Coronary artery (tissue), 2 donors: ENCODE measurements around the gene DOCK3.
"Not testable (repeated sequence)": the region's sequence is repeated elsewhere in the genome, so short reads cannot be mapped to it uniquely, and the experiment has no call there.

Source experiments
- DNase-seq: peaks from one replicate; pipeline ENCODE4 v3.0.0-alpha.2; 2017; ENCODE audit warnings: low spot score
- H3K27ac ChIP-seq, 2 donors: fragments of 200-600 bp; sonication (generic); one replicate each; pipeline ENCODE4 v1.5.1; 2016 to 2019
- H3K4me3 ChIP-seq: fragments of 200-600 bp; sonication (generic); 2 replicates; pipeline ENCODE4 v1.5.1; 2016; ENCODE audit warnings: mild to moderate bottlenecking, moderate library complexity
- TF ChIP-seq, protein P1 (sequence below): fragments of 200-600 bp; sonication (generic); IDR thresholded peaks from one replicate; pipeline ENCODE4 v1.5.1; 2019; ENCODE audit warnings: antibody characterized with exemption

The DOCK3 gene

GRCh38 chr3:51257870-51258269, 583.1 kb downstream of the DOCK3 start:
- TF ChIP-seq, protein P1, sequence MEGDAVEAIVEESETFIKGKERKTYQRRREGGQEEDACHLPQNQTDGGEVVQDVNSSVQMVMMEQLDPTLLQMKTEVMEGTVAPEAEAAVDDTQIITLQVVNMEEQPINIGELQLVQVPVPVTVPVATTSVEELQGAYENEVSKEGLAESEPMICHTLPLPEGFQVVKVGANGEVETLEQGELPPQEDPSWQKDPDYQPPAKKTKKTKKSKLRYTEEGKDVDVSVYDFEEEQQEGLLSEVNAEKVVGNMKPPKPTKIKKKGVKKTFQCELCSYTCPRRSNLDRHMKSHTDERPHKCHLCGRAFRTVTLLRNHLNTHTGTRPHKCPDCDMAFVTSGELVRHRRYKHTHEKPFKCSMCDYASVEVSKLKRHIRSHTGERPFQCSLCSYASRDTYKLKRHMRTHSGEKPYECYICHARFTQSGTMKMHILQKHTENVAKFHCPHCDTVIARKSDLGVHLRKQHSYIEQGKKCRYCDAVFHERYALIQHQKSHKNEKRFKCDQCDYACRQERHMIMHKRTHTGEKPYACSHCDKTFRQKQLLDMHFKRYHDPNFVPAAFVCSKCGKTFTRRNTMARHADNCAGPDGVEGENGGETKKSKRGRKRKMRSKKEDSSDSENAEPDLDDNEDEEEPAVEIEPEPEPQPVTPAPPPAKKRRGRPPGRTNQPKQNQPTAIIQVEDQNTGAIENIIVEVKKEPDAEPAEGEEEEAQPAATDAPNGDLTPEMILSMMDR, result no peak
- H3K4me3 ChIP-seq, result no peak overlapping the region
- H3K27ac ChIP-seq, result no peak overlapping the region
- DNase-seq, result no peak

DNA sequence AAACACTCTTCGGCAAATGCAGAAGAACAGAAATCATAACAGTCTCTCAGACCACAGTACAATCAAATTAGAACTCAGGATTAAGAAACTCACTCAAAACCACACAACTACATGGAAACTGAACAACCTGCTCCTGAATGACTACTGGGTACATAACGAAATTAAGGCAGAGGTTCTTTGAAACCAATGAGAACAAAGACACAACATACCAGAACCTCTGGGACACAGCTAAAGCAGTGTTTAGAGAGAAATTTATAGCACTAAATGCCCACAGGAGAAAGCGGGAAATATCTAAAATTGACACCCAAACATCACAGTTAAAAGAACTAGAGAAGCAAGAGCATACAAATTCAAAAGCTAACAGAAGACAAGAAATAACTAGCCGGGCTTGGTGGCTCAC, 589.4 kb downstream of the DOCK3 start:
- H3K4me3 ChIP-seq, H3K27ac ChIP-seq, DNase-seq: not testable (repeated sequence)

- no peak for DNase-seq
- no peak overlapping the region for H3K4me3 ChIP-seq
- no peak overlapping the region for H3K27ac ChIP-seq
- TF ChIP-seq, protein P1, result no peak
Measured at GRCh38 chr3:51268132-51268531, 593.4 kb downstream of the DOCK3 start.

DNA sequence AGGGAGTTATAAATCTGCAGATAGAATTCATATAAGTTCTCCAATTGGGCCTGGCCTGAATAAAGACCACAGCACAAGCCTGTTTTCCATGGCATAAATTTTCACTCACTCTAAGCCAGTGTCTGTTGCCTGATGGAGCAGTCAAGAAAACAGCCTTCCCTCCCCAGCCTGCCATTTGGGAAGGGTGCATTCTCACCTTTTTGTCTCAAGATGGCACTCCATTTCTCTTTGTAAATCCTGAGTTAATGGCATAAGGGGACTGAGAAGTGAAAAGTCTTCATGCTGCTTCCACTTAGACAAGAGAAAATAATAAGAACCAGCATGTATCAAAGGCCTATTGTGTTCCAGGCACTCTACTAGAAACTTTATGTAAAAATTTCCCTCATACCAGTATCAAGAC, 594.7 kb downstream of the DOCK3 start:
- no peak for DNase-seq
- no peak overlapping the region for H3K4me3 ChIP-seq
- TF ChIP-seq, protein P1, result no peak
- H3K27ac ChIP-seq, result no peak overlapping the region

DNA sequence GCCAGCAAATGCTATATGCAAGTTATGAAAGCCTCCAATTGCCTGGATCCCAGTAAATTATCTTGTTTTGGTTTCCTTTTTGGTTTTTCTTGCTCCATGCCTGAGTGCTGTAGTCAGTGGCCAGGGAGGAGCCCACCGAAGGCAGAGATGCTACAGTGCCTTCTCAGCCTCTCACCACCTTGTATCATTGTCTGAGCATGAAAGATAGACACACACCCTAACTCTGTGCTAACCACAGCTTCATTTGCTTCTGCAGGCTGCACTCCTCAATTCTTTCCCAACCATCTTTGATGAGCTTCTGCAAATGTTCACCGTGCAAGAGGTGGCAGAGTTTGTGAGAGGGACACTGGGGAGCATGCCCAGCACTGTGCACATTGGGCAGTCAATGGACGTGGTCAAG, 595.8 kb downstream of the DOCK3 start:
- no peak for DNase-seq
- TF ChIP-seq, protein P1, result no peak
- H3K4me3 ChIP-seq, result no peak overlapping the region
- H3K27ac ChIP-seq, result no peak overlapping the region

GRCh38 chr3:51271172-51271571, 596.4 kb downstream of the DOCK3 start:
- Histone ChIP-seq H3K4me3 (no peak overlapping the region), H3K27ac (no peak overlapping the region)
- TF ChIP-seq, protein P1, result no peak
- DNase-seq, result no peak

DNA sequence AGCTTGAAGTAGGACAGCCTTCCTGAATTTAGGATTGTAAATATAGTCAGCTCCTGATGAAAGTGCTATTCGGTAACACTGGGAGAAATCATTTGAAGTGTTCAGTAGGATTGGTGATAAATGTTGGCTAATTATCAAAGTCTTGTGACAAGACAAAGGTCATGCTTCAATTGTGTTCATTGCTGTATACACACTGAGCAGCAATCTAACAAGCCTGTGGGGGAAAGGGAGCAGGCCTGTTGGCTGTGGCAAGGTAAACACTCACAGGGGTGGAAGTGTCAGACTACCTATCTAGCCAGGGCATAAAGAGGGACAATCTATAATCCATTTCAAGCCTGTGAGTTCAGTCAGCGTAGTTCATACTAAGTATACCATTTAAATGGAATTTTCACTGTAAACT, 599.3 kb downstream of the DOCK3 start:
- H3K4me3 ChIP-seq, result no peak overlapping the region
- no peak overlapping the region for H3K27ac ChIP-seq
- no peak for DNase-seq
- TF ChIP-seq, protein P1, result no peak
